GM18517 (cell line): Measurements from ENCODE around the gene CRTAP.
"Not testable (repeated sequence)": the region's sequence is repeated elsewhere in the genome, so short reads cannot be mapped to it uniquely, and the experiment has no call there.

ENCODE experiments used
- ATAC-seq: cut with Tn5 transposase; IDR thresholded peaks from one replicate; pipeline ENCODE4 v1.9.1; 2021; ENCODE audit warnings: mild to moderate bottlenecking, moderate library complexity; ENCODE audit not compliant: unreplicated experiment

Gene CRTAP

GRCh38 chr3:33171580-33171979 lies 57.8 kb downstream of the CRTAP start:
- ATAC-seq, result no peak

GRCh38 chr3:33173103-33173502 lies 59.3 kb downstream of the CRTAP start:
- ATAC-seq, result no peak

- ATAC-seq, result no peak
Measured at GRCh38 chr3:33173672-33174071, 59.9 kb downstream of the CRTAP start.

- ATAC-seq, result no peak
Measured at GRCh38 chr3:33174095-33174494, 60.3 kb downstream of the CRTAP start.

- ATAC-seq, result no peak
Measured at GRCh38 chr3:33174711-33175414, 61.0 kb downstream of the CRTAP start.

- ATAC-seq, result no peak
Measured at GRCh38 chr3:33179132-33179531, 65.3 kb downstream of the CRTAP start.

- no peak for ATAC-seq
Measured at GRCh38 chr3:33181229-33181628, 67.4 kb downstream of the CRTAP start.

- not testable (repeated sequence) for ATAC-seq
Measured at GRCh38 chr3:33181641-33182040, 67.8 kb downstream of the CRTAP start.

GRCh38 chr3:33184863-33185262 lies 71.0 kb downstream of the CRTAP start:
- ATAC-seq, result no peak

GRCh38 chr3:33186524-33187367 lies 72.9 kb downstream of the CRTAP start:
- no peak for ATAC-seq

- no peak for ATAC-seq
Measured at GRCh38 chr3:33187368-33187634, 73.5 kb downstream of the CRTAP start.

- ATAC-seq, result no peak
Measured at GRCh38 chr3:33194303-33194702, 80.5 kb downstream of the CRTAP start.

- ATAC-seq, result no peak
Measured at GRCh38 chr3:33196538-33196937, 82.7 kb downstream of the CRTAP start.
